Stimulated activated CD4-positive, alpha-beta T cell treated with anti-CD3 and anti-CD28 coated beads, Interleukin-2, amount 100 ng/mL, for 48 hours (primary cell): Measurements from ENCODE around the gene PPP4C.
A peak's percentile ranks its signal among the peaks of the same experiment; 100 is the strongest.

Source experiments
- DNase-seq, 2 donors: peaks; one replicate each; pipeline ENCODE4 v3.0.0-alpha.2; 2020

Gene PPP4C

DNA sequence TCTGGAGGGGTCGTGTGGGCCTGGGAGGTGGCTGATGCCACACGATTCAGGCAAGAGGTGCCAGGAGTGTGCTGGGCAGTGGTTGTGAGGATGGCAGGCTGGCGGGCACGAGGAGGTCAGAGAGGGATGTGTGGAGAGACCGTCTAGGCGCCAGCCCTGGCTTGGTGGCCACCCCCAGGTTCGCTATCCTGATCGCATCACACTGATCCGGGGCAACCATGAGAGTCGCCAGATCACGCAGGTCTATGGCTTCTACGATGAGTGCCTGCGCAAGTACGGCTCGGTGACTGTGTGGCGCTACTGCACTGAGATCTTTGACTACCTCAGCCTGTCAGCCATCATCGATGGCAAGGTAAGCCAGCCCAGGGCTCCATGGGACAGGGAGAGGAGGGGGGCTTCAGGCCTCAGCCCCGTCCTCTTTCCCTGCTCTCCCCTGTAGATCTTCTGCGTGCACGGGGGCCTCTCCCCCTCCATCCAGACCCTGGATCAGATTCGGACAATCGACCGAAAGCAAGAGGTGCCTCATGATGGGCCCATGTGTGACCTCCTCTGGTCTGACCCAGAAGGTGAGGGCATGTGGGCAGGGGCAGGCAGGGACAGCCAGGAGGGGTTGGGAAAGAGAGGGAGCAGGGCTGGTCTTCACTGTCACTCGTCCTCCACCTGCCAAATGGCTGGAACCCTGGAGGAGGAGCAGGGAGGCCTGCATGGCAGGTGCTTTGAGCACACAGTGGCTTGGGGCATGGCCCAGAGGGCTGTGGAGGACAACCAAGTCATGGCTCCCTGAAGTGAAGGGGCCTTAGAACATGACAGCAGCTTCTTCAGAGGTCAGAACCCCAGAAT, 7.6 kb downstream of the PPP4C start:
- no peak for DNase-seq

DNA sequence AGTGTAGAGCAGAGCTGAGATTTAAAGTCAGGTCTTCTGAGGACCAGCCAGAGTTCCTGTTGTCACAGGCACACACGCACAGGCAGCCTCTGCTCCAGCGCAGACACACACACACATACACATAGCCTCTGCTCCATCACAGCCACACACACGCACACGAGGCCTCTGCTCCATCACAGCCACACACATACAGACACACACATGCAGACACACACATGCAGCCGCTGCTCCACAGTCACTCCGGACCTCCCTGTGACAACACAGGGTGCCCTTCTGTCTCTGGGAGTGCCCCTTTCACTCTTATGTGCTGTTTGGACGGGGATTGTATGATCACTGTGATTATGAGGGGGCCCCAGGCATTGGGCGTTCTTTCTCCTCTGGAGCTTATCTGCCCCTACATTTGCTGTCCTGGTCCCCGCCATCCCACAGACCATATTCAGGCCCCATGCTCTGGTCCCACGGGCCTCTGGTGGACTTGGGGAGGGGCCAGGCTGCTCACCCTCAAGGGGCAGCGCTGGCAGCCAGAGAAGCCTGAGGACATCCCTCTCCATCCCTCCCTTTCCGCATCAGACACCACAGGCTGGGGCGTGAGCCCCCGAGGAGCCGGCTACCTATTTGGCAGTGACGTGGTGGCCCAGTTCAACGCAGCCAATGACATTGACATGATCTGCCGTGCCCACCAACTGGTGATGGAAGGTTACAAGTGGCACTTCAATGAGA, 8.5 kb downstream of the PPP4C start:
- no peak for DNase-seq

DNA sequence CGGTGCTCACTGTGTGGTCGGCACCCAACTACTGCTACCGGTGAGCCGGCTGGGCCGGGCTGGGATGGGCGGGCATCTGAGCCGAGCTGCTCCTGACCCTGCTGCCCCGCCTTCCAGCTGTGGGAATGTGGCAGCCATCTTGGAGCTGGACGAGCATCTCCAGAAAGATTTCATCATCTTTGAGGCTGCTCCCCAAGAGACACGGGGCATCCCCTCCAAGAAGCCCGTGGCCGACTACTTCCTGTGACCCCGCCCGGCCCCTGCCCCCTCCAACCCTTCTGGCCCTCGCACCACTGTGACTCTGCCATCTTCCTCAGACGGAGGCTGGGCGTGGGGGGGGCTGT, 9.0 kb downstream of the PPP4C start:
- no peak for DNase-seq

DNA sequence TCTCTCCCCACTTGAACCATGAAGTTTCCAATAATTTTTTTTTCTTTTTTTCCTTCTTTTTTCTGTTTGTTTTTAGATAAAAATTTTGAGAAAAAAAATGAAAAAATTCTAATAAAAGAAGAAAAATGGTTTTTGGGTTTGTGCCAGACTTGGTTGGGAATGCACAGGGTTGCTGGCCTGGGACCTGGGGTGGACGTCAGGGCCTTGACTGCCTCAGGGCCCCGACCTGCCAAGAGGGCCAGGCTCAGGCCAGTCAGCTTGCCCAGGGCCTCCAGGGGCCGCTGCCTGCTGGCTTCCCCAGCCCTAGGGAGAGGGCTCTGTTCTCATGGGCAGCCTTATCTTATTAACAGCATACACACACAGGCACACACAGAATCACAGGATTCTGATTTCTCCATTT, 9.5 kb downstream of the PPP4C start:
- DNase-seq = no peak

DNA sequence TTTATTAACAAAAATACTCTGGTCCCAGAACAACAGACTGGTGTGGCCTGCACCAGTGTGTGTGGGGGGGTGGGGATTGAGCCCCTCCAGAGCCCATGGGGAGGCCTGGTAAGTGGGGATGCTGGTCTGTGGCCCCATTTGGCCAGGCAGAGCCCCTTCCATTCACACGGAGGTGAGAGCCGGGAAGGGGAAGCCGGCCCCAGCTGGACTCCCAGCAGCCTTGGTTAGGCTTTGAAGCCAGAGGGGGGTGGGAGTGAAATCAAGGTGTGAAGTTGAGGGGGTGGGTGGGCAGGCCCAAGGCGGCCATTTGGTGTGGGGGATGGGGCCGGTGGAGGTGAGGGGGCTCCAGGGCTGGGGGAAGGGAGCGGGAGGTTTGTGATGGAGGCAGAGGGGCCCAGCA, 10.0 kb downstream of the PPP4C start:
- no peak for DNase-seq

DNA sequence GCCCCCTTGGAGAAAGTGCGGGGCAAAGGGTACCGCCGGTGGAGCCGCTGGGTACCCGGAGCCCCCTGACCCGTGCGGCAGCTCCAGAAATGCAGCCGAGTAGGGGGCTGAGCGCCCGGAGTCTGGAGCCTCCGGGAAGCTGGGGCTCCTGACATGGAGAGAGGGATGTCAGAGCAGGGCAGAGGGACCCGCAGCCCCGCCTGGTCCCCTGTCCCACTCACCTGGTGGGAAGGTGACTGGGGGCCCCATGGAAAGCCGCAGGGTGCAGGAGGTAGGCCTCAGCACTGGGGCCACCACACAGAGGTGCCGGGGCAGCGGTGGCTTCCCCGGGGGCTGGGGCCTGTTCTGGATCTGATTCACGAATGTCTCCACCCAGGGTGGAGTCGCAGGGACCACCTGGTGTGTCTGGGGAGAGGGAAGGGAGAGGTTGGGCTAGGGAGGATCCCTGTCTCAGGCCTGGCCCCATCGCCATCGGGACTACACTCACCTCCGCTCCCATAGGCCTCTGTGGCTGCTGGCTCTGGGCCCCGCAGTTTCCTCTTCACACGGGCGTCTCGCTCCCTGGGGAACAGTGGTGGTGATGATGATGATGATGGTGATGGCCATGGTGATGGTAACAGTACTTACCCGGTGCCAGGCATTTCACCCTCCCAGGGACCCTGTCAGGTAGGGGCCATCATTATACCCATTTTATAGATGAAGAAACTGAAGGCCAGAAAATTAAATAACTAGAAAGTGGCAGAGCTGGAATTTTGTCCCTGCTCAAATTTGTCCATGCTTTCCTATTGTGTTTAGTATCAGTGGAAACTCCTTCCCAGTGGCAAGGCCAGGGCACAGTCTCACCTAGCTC, 10.7 kb downstream of the PPP4C start:
- DNase-seq = no peak

DNA sequence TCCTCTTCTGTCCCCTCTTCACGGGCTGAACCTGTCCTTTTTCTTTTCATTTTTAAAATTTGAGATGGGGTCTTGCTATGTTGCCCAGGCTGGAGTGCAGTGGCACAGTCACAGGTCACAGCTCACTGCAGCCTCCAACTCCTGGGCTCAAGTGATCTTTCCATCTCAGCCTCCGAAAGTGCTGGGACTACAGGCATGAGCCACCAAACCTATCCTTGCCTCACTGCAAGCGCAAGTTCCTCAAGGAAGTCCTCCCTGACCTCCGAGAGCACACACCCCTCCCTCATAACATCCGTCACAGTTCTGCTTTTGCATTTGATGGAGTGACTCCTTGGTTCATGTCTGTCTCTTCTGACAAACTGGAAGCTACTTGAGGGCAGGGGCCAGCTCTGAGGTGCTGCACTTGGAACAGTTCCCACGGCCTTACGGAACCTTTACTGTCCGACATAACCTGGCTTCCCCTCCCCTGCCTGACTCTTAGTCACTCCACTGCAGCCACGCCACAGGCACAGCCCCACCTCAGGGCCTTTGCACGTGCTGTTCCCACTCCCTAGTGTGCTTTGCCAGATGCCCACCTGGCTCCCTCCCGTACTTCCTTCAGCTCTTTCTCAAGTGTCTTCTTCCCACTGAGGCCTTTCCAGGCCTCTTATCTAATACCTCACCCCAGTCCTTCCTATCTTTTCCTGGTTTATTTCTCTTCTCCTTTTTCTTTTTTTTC, 11.5 kb downstream of the PPP4C start:
- DNase-seq = no peak

DNA sequence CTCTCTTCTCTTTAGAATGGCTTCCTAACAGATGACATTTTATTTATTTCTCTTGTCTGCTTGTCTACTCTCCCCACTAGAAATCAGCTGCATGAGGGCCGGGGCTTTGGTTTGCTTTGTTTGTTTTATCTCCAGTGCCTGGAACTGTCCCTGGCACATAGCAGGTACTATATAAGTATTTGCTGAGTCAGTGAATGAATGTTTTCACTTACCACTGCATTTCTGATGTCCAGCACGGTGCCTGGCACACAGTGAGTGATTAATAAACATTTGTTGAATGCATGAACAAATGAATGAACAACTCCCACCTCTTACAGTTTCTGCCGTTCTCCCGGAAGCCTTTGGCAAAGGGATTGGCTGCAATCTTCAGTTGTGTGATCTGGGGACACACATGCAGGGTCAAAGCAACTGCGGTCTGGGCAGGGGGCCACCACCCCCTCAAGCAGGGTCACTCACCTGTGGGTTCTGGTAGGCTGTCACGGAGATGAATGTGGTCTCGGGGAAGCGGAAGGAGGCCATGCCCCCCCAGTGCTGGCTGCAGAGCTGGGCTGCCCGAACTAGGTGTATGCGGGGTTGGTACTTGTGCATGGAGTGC, 12.5 kb downstream of the PPP4C start:
- no peak for DNase-seq

DNA sequence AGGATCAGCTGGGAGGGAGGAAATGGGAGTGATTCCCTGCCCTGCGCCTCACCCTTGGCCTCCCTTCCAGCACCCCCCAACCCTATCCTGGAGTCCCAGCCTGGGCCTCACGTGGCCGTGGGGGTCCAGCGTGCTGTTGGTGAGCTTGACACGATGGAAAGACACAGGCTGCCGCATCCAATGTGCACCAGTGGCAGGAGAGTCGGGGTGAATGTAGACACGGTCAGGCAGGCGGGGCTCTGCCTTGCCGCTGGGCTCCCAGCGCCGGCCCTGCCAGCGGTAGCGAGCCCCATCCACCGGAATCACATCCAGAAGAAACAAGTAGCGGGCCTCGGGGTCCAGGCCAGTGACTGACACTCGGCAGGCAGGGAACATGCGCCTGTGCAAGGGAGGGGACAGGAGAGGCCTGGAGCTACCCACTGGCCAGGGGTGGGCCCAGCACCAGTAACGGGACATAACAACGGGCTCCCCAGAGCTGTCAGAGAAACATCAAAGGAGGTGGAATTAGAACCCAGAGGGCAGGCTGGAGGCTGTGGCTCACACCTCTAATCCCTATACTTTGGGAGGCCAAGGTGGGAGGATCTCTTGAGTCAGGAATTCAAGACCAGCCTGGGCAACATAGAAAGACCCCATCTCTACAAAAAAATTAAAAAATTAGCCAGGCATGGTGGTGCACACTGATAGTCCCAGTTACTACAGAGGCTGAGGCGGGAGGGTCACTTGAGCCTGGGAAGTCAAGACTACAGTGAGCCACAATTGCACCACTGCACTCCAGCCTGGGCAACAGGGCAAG, 13.2 kb downstream of the PPP4C start:
- DNase-seq = no peak

DNA sequence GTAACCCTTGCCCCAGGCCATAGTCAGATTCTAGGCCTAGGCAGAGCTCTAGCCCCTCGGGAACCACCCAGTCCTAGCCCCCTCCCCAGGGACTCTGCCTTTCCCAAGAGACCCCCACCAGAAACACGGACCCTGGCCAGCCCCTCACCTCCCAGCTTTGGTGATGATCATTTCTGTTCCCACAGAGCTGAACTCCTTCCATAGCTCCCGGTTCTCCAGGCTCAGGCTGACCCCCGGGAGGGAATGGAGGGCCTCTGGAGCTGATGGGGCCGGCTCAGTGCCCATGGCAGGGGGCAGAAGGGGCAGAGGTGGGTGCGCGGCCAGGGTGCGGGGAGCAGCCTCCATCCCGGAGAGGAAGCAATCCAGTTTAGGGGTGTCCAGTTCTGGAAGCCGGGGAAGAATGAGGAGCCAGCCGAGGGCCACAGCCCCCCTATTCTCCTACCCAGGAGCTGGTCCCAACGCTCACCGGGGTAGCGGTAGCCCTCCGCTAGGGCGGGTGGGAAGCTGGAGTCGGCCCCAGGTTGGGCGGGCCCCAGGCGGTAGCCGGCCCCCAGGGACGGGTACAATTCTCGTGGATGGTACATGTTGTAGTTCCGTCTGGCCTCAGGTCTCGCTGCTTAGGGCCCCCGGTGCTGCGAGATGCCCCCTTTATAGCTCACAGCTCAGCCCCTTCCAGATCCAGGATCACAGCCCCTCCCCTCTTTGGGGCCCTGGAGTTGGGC, 15.0 kb downstream of the PPP4C start:
- DNase-seq = no peak

DNA sequence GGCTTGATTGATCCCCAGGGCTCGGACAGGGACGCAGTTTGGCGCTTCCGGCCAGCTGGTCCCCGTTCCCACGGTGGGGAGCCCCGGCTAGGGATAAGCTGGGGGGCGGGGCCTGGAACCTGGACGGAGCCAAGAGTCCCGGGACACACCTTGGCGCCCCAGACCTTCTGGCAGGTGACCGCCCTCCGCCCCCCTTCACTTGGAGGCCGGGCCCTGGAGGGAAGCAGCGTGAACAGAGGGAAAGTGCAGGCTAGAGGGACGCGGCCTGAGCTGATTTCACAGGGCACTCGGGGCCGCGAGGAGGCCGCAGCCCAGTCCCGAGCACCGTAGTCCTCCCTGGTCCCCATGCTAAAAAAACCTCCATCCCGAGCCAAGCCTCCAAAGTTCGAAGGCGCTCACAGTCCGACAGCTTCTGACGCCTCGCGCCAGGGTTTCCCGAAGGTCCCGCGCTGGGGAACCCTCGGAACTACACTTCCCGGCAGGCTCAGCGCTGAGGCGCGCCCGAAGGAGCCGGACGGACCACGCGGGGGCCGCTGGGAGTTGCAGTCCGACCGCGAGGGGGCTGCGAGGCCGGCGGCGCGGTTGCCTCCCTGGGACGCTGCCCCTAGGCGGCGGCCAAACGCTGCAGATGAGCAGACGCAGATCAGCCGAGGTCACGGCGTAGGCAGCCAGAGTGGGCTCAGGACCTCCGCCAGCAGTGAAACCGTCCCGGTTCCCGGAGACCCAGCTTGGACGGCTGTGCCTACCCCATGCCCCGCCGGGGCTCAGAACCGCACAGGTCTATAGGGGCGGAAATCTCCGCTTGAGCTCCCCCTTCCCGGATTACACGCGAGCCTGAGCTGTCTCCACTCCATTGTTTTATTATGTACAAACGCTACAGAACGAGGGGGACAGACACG, 15.9 kb downstream of the PPP4C start, which contains the start of gene TBX6:
Gene TBX6 (minus strand): TSS at position 451 of the 899 bp plus-strand sequence. CDS start 731 bp downstream, outside the sequence.
- peak; percentile 91 to 96 for DNase-seq

DNA sequence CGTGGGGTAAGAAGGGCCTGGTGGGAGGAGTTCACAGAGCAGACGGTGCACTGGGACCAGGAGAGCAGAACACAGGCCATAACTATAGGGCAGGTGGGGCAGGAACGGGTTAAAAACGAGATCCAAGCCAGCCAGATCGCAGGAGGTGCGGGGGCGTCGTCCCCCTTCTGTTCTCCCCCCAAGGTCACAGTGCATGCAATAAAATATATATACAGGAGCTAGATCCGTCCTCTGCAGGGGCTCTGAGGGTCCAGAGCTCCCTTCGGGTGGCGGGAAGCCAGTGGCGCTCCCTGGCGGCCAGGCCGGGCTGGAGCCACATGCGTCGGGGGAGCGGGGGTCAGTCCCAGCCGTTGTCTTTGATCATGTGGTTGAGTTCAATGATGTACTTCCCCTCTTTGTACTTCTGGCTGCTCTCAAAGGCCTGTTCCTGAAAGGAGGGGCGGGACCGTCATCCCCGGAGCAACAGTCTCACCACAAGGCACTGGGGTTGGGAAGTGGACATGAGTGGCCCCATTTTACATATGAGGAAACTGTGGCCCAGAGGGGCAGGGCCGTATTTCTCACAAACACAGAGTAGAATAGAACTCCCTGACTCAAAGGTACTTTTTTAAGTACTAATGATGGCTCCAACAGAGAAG, 16.7 kb downstream of the PPP4C start:
- peak; percentile 64 to 71 for DNase-seq

DNA sequence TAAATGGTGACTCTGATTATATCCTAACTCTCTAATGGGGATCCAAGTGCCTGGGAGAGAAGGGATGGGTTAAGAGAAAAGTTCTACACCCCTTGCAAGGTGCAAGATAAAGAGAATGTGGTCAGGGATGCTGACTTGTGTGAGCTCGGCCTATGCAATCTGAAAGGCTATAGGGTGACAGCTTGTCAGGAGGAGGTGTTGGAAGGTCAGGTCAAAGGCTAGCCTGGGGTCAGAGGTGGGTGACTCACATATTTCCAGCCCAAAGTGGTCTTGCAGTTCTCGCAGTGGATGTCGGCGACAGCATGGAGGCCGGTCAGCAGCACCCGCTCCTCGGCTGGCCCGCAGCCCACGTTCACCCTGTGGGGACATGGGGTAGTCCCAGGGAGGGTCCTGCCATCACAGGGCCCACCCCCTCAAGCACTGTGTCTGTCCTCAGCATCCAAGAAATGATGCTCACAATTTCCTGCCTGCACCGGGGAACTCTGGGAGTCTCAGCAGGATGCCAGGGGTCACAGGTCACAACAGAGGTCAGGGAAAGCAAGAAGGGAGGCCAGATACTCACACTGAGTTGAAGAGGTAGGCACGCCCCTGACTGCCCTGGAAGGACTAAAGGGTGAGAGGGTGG, 18.9 kb downstream of the PPP4C start:
- DNase-seq = no peak

DNA sequence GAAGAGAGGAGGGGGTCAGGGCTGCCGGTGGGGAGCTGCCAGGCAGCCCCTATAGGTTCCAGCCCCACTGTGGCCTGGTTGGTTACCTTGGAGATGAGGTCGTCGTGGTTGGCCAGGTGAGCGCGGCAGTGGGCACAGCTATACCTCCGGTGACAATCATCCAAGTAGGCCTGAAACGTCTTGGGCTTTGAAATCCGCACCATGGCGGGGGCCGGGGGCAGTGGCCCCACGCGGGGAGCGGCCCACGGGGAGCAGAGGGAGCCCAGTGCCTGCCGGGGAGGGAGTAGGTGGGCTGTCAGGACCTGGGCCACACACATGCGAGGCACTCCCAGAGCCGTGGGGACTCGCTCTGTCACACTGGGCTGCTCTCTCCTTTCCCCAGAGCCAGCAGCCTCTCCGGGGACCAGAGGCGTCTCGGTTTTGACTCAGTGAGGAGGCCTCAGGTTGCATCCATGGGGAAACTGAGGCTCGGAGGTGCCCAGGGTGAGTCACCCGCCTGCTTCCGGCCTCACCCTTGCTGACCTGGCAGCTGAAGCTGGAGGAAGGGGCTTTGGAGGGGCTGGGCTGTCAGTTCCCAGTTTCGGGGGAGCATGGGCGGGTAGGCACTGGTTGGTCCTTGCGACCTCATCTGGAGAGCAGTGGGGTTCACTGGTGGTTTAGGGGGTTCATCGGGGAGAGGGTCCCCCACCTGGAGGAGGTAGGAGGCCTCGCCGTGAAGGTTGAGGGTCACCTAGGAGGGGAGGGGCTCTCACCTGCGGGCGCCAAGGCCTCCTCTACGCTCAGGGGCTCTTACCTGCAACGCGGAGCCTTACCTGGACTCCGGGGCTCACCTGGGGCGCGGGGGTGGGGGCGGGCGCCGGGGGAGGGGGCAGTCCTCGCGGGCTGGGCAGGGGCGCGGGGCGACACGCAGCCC, 19.6 kb downstream of the PPP4C start:
- DNase-seq = no peak

DNA sequence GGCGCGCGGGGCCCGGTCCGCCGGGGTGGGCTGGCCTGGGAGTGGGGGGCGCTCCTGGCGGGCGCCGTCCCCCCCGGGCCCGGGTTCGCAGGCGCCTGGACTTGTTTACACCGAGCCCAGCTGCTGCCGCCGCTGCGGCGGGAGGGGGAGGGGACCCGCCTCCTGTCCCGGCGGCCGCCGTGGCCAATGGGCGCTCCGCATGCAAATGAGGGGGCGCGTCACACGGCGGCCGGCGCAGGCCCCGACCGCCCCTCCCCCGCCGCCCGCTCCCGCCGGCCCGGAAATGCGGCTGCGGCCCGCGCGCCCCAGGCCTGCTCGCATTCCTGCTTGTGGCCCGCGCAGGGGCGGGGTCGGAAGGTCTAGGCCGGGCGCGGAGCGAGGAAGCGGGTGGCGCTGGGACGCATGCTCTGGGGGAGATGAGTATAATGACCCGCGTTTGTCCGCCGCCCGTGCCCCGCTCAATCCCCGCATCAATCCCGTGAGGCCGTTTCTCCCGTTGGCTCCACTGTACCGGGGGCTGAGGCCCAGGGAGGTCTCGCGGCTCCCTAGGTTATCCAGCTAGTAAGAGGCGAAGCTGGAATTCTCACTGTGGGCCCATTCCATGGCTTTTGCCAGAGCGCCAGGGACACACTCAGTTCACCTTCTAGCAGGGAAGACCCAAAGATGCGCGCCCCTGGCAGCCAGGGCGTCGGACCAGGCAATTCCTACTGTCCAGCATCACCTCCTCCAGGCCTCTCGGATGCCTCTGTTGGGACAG, 20.5 kb downstream of the PPP4C start, which contains the start of gene YPEL3:
Gene YPEL3 (minus strand): TSS at position 109 of the 757 bp plus-strand sequence. CDS start 731 bp downstream, outside the sequence.
- DNase-seq = peak; percentile 80 to 82

DNA sequence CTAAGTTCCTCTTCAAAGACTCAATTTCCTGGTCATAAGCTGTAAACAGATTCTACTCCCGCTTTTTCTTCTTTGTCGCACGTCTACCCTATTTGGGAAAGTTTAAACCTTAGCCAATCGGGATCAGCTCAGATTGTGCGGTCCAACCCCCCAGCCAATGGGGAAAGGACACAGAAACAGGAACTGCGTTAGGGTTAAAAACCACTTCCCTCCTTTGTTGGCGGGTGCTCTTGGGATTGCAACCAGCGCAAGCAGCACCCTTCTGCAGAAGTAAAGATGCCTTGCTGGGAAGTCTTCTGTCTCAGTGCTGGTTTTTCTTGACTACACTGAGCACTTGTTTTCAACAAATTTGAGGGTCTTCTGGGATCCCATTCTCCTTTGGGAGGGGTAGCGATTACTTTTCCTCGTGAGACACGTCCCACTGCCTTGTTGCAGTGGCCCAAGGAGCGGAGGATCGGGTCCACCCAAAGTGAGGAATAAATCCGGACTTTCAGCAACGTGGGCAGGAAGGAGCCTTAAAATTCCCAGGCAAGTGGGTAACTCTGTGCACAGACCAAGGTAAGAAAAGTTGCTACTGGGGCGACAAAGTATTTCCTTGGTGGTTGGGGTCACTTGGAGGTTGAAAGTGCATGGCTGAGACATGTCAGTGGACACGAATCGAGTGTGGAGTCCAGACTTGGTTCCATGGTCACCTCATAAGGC, 21.2 kb downstream of the PPP4C start:
- no peak for DNase-seq
